T-cell (primary cell): Measurements from ENCODE around the gene CMTM7. TPM values are rescaled to one million over a fixed set of nuclear protein-coding genes. Genes with fewer than 3 reads are reported as not detected.
"Not testable (repeated sequence)": the region's sequence is repeated elsewhere in the genome, so short reads cannot be mapped to it uniquely, and the experiment has no call there.

Experiments used
- ATAC-seq, 4 experiments: fragments of 200-7000 bp in 3 of 4; fragments of 150-1000 bp in 1 of 4; cut with Tn5 transposase; replicated peaks in 1 of 4; 1 replicate in 3 of 4; 2 replicates in 1 of 4; pipeline ENCODE4 v1.10.0; 2021; ENCODE audit warnings: moderate library complexity in 3 of 4, mild to moderate bottlenecking in 2 of 4, moderate number of reproducible peaks in 1 of 4
- CTCF ChIA-PET, 2 donors: fragments of 300-600 bp; sonication (Branson Sonifier 250); formaldehyde crosslinking; loops; one replicate each; lab custom pipeline; 2022; ENCODE audit warnings: antibody characterized with exemption in 2 of 2; lab: Charles Lee
- POLR2A ChIA-PET, 2 donors: fragments of 300-600 bp; sonication (Branson Sonifier 250); formaldehyde crosslinking; loops; one replicate each; lab custom pipeline; 2022; ENCODE audit warnings: antibody characterized with exemption in 2 of 2; lab: Charles Lee
- DNase-seq, 35 experiments: peaks; one replicate each; pipeline versions ENCODE4 v3.0.0 to v3.0.0-alpha.2; 2013 to 2023
- H3K27ac ChIP-seq: one replicate; pipeline ENCODE4 v1.5.1; 2013; ENCODE audit warnings: low read length
- H3K27me3 ChIP-seq, 2 experiments: replicated peaks in 1 of 2; 1 replicate in 1 of 2; 2 replicates in 1 of 2; pipeline versions ENCODE4 v1.6.1 to v1.7.0; 2013; ENCODE audit warnings: low read length in 1 of 2, mixed read lengths in 1 of 2; ENCODE audit not compliant: control insufficient read depth in 2 of 2, insufficient read depth in 2 of 2; ENCODE audit errors: extremely low read depth in 1 of 2
- H3K36me3 ChIP-seq, 2 donors: 1 replicate in 1 of 2; 2 replicates in 1 of 2; pipeline versions ENCODE4 v1.6.1 to v1.7.0; 2013; ENCODE audit warnings: low read length in 1 of 2; ENCODE audit not compliant: control insufficient read depth in 2 of 2, insufficient read depth in 1 of 2; ENCODE audit errors: extremely low read depth in 1 of 2
- H3K4me1 ChIP-seq, 2 experiments: 1 replicate in 1 of 2; 2 replicates in 1 of 2; pipeline versions ENCODE4 v1.6.1 to v1.7.0; 2013; ENCODE audit warnings: low read length in 2 of 2, mixed read lengths in 1 of 2; ENCODE audit not compliant: insufficient read depth in 2 of 2, control insufficient read depth in 1 of 2; ENCODE audit errors: extremely low read depth in 1 of 2
- H3K4me3 ChIP-seq, 2 donors: 1 replicate in 1 of 2; 2 replicates in 1 of 2; pipeline versions ENCODE4 v1.5.1 to v1.7.0; 2013; ENCODE audit warnings: mild to moderate bottlenecking in 2 of 2, low read length in 1 of 2, moderate library complexity in 1 of 2; ENCODE audit not compliant: control insufficient read depth in 1 of 2; ENCODE audit errors: extremely low read depth in 1 of 2
- H3K9me3 ChIP-seq: 2 replicates; pipeline ENCODE4 v1.7.0; 2013
- H3K27ac Mint-ChIP-seq, 2 donors: one replicate each; pipeline ENCODE4 v1.8.0; 2020 to 2021; ENCODE audit warnings: mild to moderate bottlenecking in 2 of 2, mixed read lengths in 2 of 2
- H3K27me3 Mint-ChIP-seq, 2 donors: one replicate each; pipeline ENCODE4 v1.8.0; 2021 to 2022; ENCODE audit warnings: mixed read lengths in 2 of 2
- H3K36me3 Mint-ChIP-seq: one replicate; pipeline ENCODE4 v1.8.0; 2021; ENCODE audit warnings: mixed read lengths
- H3K4me1 Mint-ChIP-seq, 3 donors: one replicate each; pipeline ENCODE4 v1.8.0; 2020 to 2022; ENCODE audit warnings: mixed read lengths in 3 of 3, mild to moderate bottlenecking in 1 of 3
- H3K4me3 Mint-ChIP-seq, 3 donors: one replicate each; pipeline ENCODE4 v1.8.0; 2020 to 2022; ENCODE audit warnings: mild to moderate bottlenecking in 3 of 3, mixed read lengths in 3 of 3, moderate library complexity in 3 of 3
- H3K9me3 Mint-ChIP-seq, 3 donors: one replicate each; pipeline ENCODE4 v1.8.0; 2020 to 2022; ENCODE audit warnings: mixed read lengths in 3 of 3
- WGBS: methylation state at CpG from one replicate; pipeline ENCODE4 v1.1.5; 2013; ENCODE audit warnings: missing lambda C conversion rate; ENCODE audit not compliant: insufficient coverage; 5-methylcytosine and 5-hydroxymethylcytosine counted together
- total RNA-seq, 35 experiments: library from RNA in 6 of 35; stranded (reverse) in 6 of 35; fragments of 120-200 nt in 1 of 35; gene quantifications; one replicate each; pipeline versions ENCODE4 v1.2.1 to v1.2.4 and lab custom pipeline; 2013 to 2026

CMTM7 gene
- total RNA-seq, 5 donors from 2014 or later (not counting 1 experiment from before 2014, with no cell fraction given): 40.7 to 56.7 (median 47.8) TPM

GRCh38 chr3:32459450-32459849 is 67.8 kb downstream of the CMTM7 start:
- Histone ChIP-seq H3K4me1 (peaks cover 65 to 85% of the 10 kb centered on the region in 2 experiments), H3K9me3 (no peaks in the 10 kb centered on the region), H3K36me3 (peaks cover 0 to 17% of the 10 kb centered on the region in 2 donors), H3K27me3 (no peaks in the 10 kb centered on the region), H3K27ac (peak overlapping the region; percentile 94), H3K4me3 (no peak overlapping the region)
- Mint-ChIP-seq H3K27me3 (no peaks in the 10 kb centered on the region), H3K9me3 (no peaks in the 10 kb centered on the region), H3K4me3 (peak overlapping the region in 2 of 3 donors; percentile 73 to 74), H3K4me1 (peaks cover 41 to 43% (median 42%) of the 10 kb centered on the region in 3 donors), H3K27ac (no peak overlapping the region), H3K36me3 (peaks cover 19% of the 10 kb centered on the region)
- ATAC-seq (no peak), DNase-seq (peak in 2 of 35 experiments; percentile 27 to 28)
- ChIA-PET POLR2A (interaction anchor here in 1 of 2 donors (0.7 to 1.5 kb wide), 2 partner anchors 20 to 28 kb away, joined by 3 to 4 read pairs; no protein-coding TSS in a partner anchor), CTCF (interaction anchor here in 1 of 2 donors (0.7 to 1.8 kb wide), 6 partner anchors 23 to 345 kb away, joined by 3 to 7 read pairs (median 5); no protein-coding TSS in a partner anchor)
- WGBS: no CpG with 5 or more reads among the region's 5 CpGs

GRCh38 chr3:32460031-32460749 is 68.5 kb downstream of the CMTM7 start:
- peak overlapping the region in 2 of 3 donors; percentile 73 to 74 for H3K4me3 Mint-ChIP-seq
- no peaks in the 10 kb centered on the region for H3K9me3 Mint-ChIP-seq
- H3K4me1 Mint-ChIP-seq: peaks cover 36 to 41% (median 38%) of the 10 kb centered on the region in 3 donors
- H3K9me3 ChIP-seq: no peaks in the 10 kb centered on the region
- ChIA-PET POLR2A (interaction anchor here in 1 of 2 donors (0.7 to 1.5 kb wide), 2 partner anchors 21 to 29 kb away, joined by 3 to 4 read pairs; no protein-coding TSS in a partner anchor), CTCF (interaction anchor here in 1 of 2 donors (1.2 to 1.8 kb wide), 5 partner anchors 24 to 86 kb away, joined by 3 to 7 read pairs (median 6); no protein-coding TSS in a partner anchor)
- H3K4me1 ChIP-seq: peaks cover 63 to 78% of the 10 kb centered on the region in 2 experiments
- H3K27ac Mint-ChIP-seq: no peak overlapping the region
- no peaks in the 10 kb centered on the region for H3K27me3 ChIP-seq
- peak; percentile 79 to 84 (median 84) for ATAC-seq
- DNase-seq: peak; percentile 46 to 95 (median 77)
- peaks cover 16% of the 10 kb centered on the region for H3K36me3 Mint-ChIP-seq
- peaks cover 0 to 10% of the 10 kb centered on the region in 2 donors for H3K36me3 ChIP-seq
- H3K4me3 ChIP-seq: peak overlapping the region; percentile 41 to 42
- H3K27me3 Mint-ChIP-seq: no peaks in the 10 kb centered on the region
- WGBS: under 1% methylated on average over 14 of the region's 15 CpGs
- peak overlapping the region; percentile 94 for H3K27ac ChIP-seq

- 59% methylated on average over 8 of the region's 10 CpGs for WGBS
- H3K27ac Mint-ChIP-seq, H3K9me3 Mint-ChIP-seq, H3K27me3 Mint-ChIP-seq, DNase-seq, H3K36me3 ChIP-seq, H3K27me3 ChIP-seq, ATAC-seq, H3K9me3 ChIP-seq: not testable (repeated sequence)
- peaks cover 19% of the 10 kb centered on the region for H3K36me3 Mint-ChIP-seq
- H3K4me1 Mint-ChIP-seq: peaks cover 36 to 41% (median 38%) of the 10 kb centered on the region in 3 donors
- Histone ChIP-seq H3K4me3 (peak overlapping the region; percentile 41 to 42), H3K27ac (peak overlapping the region; percentile 94), H3K4me1 (peaks cover 56 to 70% of the 10 kb centered on the region in 2 experiments)
- POLR2A ChIA-PET: interaction anchor here in 1 of 2 donors (1.5 kb wide), 1 partner anchor 22 kb away, joined by 4 read pairs; no protein-coding TSS in a partner anchor
- CTCF ChIA-PET: interaction anchor here in 1 of 2 donors (1.3 to 1.6 kb wide), 2 partner anchors 32 to 46 kb away, joined by 4 to 7 read pairs; no protein-coding TSS in a partner anchor
- H3K4me3 Mint-ChIP-seq: peak overlapping the region in 2 of 3 donors; percentile 73 to 74
Observed at GRCh38 chr3:32460817-32461496, 69.3 kb downstream of the CMTM7 start.

GRCh38 chr3:32462191-32462986 is 70.7 kb downstream of the CMTM7 start:
- H3K9me3 Mint-ChIP-seq, H3K27ac Mint-ChIP-seq, H3K9me3 ChIP-seq, H3K27me3 Mint-ChIP-seq, H3K27me3 ChIP-seq, POLR2A ChIA-PET, ATAC-seq, H3K4me3 Mint-ChIP-seq, H3K36me3 ChIP-seq: not testable (repeated sequence)
- Mint-ChIP-seq H3K36me3 (peaks cover 16% of the 10 kb centered on the region), H3K4me1 (peaks cover 30 to 38% (median 36%) of the 10 kb centered on the region in 3 donors)
- peak overlapping the region in 1 of 2 donors; percentile 21 for H3K4me3 ChIP-seq
- DNase-seq: peak in 3 of 35 experiments; percentile 29 to 63 (median 50)
- H3K27ac ChIP-seq: peak overlapping the region; percentile 94
- WGBS: 49% methylated on average over 5 of the region's 9 CpGs
- CTCF ChIA-PET: interaction anchor here in 1 of 2 donors (0.8 kb wide), 1 partner anchor 48 kb away, joined by 3 read pairs; no protein-coding TSS in a partner anchor
- H3K4me1 ChIP-seq: peaks cover 44 to 63% of the 10 kb centered on the region in 2 experiments

GRCh38 chr3:32463415-32463814 is 71.8 kb downstream of the CMTM7 start:
- H3K27me3 Mint-ChIP-seq, H3K9me3 Mint-ChIP-seq, H3K9me3 ChIP-seq, ATAC-seq, POLR2A ChIA-PET, H3K36me3 ChIP-seq, DNase-seq, H3K27me3 ChIP-seq, CTCF ChIA-PET, H3K27ac Mint-ChIP-seq, H3K4me3 Mint-ChIP-seq, H3K4me3 ChIP-seq: not testable (repeated sequence)
- Mint-ChIP-seq H3K4me1 (peaks cover 23 to 33% (median 31%) of the 10 kb centered on the region in 3 donors), H3K36me3 (peaks cover 13% of the 10 kb centered on the region)
- peak overlapping the region; percentile 94 for H3K27ac ChIP-seq
- 85% methylated on average over 7 of the region's 7 CpGs for WGBS
- peaks cover 39 to 61% of the 10 kb centered on the region in 2 experiments for H3K4me1 ChIP-seq
